PC-3 (cell line): Measurements from ENCODE around the gene RPS8. TPM values are rescaled to one million over a fixed set of nuclear protein-coding genes. Genes with fewer than 3 reads are reported as not detected.

Experiments used
- ATAC-seq: fragments of 200-7000 bp; cut with Tn5 transposase; 2 replicates; pipeline ENCODE4 v1.9.1; 2020; ENCODE audit warnings: mild to moderate bottlenecking, moderate library complexity
- BruUV-seq: library from RNA; stranded (reverse); fragments of 400-500 nt; replicated peaks from 2 replicates; lab custom pipeline; 2021; lab: Mats Ljungman, UMichigan
- CTCF ChIA-PET: fragments of 300-600 bp; sonication (Branson Sonifier 250); formaldehyde crosslinking; loops from one replicate; lab custom pipeline; 2022; ENCODE audit warnings: antibody characterized with exemption; lab: Charles Lee
- POLR2A ChIA-PET: fragments of 300-600 bp; sonication (Branson Sonifier 250); formaldehyde crosslinking; loops from one replicate; lab custom pipeline; 2022; ENCODE audit warnings: antibody characterized with exemption; ENCODE audit not compliant: unreplicated experiment; lab: Charles Lee
- DNase-seq: peaks from one replicate; pipeline ENCODE4 v3.0.0-alpha.2; 2015
- H2AFZ ChIP-seq: fragments of 300-600 bp; sonication (generic); 2 replicates; pipeline ENCODE4 v1.6.0; 2016; ENCODE audit warnings: antibody characterized with exemption, low read length
- H3F3A ChIP-seq: fragments of 300-600 bp; sonication (generic); one replicate; pipeline ENCODE4 v1.6.0; 2017; ENCODE audit warnings: antibody characterized with exemption, low read length, control low read depth, mild to moderate bottlenecking; ENCODE audit not compliant: unreplicated experiment
- H3K27ac ChIP-seq: fragments of 300-600 bp; sonication (generic); 2 replicates; pipeline ENCODE4 v1.5.1; 2016; ENCODE audit warnings: mild to moderate bottlenecking, low read length
- H3K27me3 ChIP-seq: fragments of 300-600 bp; sonication (generic); 2 replicates; pipeline ENCODE4 v1.6.1; 2016; ENCODE audit warnings: low read length, mixed read lengths
- H3K36me3 ChIP-seq: fragments of 300-600 bp; sonication (generic); 2 replicates; pipeline ENCODE4 v1.6.1; 2016; ENCODE audit warnings: low read depth, mixed run types, low read length, mixed read lengths
- H3K4me1 ChIP-seq: fragments of 300-600 bp; sonication (generic); 2 replicates; pipeline ENCODE4 v1.5.1; 2016; ENCODE audit warnings: low read length; ENCODE audit not compliant: insufficient read depth
- H3K4me2 ChIP-seq: fragments of 300-600 bp; sonication (generic); 2 replicates; pipeline ENCODE4 v1.6.0; 2016; ENCODE audit warnings: low read length
- H3K4me3 ChIP-seq: fragments of 300-600 bp; sonication (generic); 2 replicates; pipeline ENCODE4 v1.5.1; 2016; ENCODE audit warnings: mild to moderate bottlenecking, low read length, mixed read lengths
- H3K79me2 ChIP-seq: fragments of 300-600 bp; sonication (generic); 2 replicates; pipeline ENCODE4 v1.6.1; 2017; ENCODE audit warnings: low read length, mixed read lengths
- H3K9ac ChIP-seq: fragments of 300-600 bp; sonication (generic); 2 replicates; pipeline ENCODE4 v1.6.0; 2016; ENCODE audit warnings: mild to moderate bottlenecking, low read length
- H3K9me2 ChIP-seq: fragments of 300-600 bp; sonication (generic); replicated peaks from 2 replicates; pipeline ENCODE4 v1.6.1; 2016; ENCODE audit warnings: mixed run types, low read length, mixed read lengths
- H3K9me3 ChIP-seq: fragments of 300-600 bp; sonication (generic); 2 replicates; pipeline ENCODE4 v1.6.1; 2016; ENCODE audit warnings: low read length, mixed read lengths
- H4K20me1 ChIP-seq: fragments of 300-600 bp; sonication (generic); 2 replicates; pipeline ENCODE4 v1.6.1; 2016; ENCODE audit warnings: low read length, mixed read lengths
- CTCF ChIP-seq: fragments of 300-600 bp; sonication (generic); conservative IDR thresholded peaks from 2 replicates; pipeline ENCODE4 v1.5.1; 2017; ENCODE audit warnings: antibody characterized with exemption, low read depth, mild to moderate bottlenecking, low read length
- EZH2 ChIP-seq: fragments of 300-600 bp; sonication (generic); IDR thresholded peaks from one replicate; pipeline ENCODE4 v1.6.1; 2017; ENCODE audit warnings: antibody characterized with exemption, mild to moderate bottlenecking, low read length; ENCODE audit not compliant: unreplicated experiment
- EZH2phosphoT487 ChIP-seq: fragments of 300-600 bp; sonication (generic); IDR thresholded peaks from 2 replicates; pipeline ENCODE4 v1.6.1; 2018; ENCODE audit warnings: mild to moderate bottlenecking, antibody characterized with exemption, low read length, borderline replicate concordance
- intact Hi-C: fragments of 100-400 bp; cut with micrococcal nuclease; formaldehyde crosslinking; loops from 2 replicates; pipeline ENCODE4 v1.9.0; 2023
- total RNA-seq: library from RNA; depleted of rRNA; stranded (reverse); fragments of >200 nt; gene quantifications from 2 replicates; pipeline ENCODE4 v1.2.3, GENCODE V29; 2014

Gene RPS8
- total RNA-seq, 1 experiment from 2014 or later, result 1,663 TPM

GRCh38 chr1:44743211-44743610 is 32.1 kb upstream of the RPS8 start:
- H3K4me3 ChIP-seq, result no peak overlapping the region
- DNase-seq, result peak; percentile 18
- no TSS peak for BruUV-seq
- H3K36me3 ChIP-seq, result peaks cover 27% of the 10 kb centered on the region
- no peak for TF ChIP-seq EZH2
- no peak for TF ChIP-seq EZH2phosphoT487
- no peak for TF ChIP-seq CTCF
- H3K4me1 ChIP-seq, result peaks cover 20% of the 10 kb centered on the region
- no peak overlapping the region for H3K9ac ChIP-seq
- ChIA-PET CTCF (interaction anchor here (0.6 kb wide), 1 partner anchor 40 kb away, joined by 8 read pairs; no protein-coding TSS in a partner anchor), POLR2A (no interaction called here)
- H4K20me1 ChIP-seq, result no peaks in the 10 kb centered on the region; the same call in 1 of the 2 replicates
- H3F3A ChIP-seq, result no peaks in the 10 kb centered on the region
- intact Hi-C loops, result no loop called here
- no peaks in the 10 kb centered on the region for H3K9me3 ChIP-seq
- no peak overlapping the region for H3K27ac ChIP-seq
- peak overlapping the region; percentile 35; the same call in 1 of the 2 replicates for H3K4me2 ChIP-seq
- peaks cover 64% of the 10 kb centered on the region for H3K79me2 ChIP-seq
- no peak overlapping the region for H2AFZ ChIP-seq
- no peak for ATAC-seq
- H3K9me2 ChIP-seq, result no peaks in the 10 kb centered on the region
- H3K27me3 ChIP-seq, result no peaks in the 10 kb centered on the region

- H3K4me2 ChIP-seq, result no peak overlapping the region
- no peak overlapping the region for H2AFZ ChIP-seq
- no peak overlapping the region for H3K9ac ChIP-seq
- H4K20me1 ChIP-seq, result no peaks in the 10 kb centered on the region; the same call in 1 of the 2 replicates
- DNase-seq (no peak), ATAC-seq (no peak)
- BruUV-seq, result no TSS peak
- H3K79me2 ChIP-seq, result peaks cover 34% of the 10 kb centered on the region
- no peak overlapping the region for H3K4me3 ChIP-seq
- CTCF ChIA-PET, result no interaction called here
- H3F3A ChIP-seq, result no peaks in the 10 kb centered on the region
- H3K27ac ChIP-seq, result no peak overlapping the region
- POLR2A ChIA-PET, result no interaction called here
- peaks cover 1% of the 10 kb centered on the region for H3K4me1 ChIP-seq
- no peaks in the 10 kb centered on the region for H3K27me3 ChIP-seq
- intact Hi-C loops, result no loop called here
- H3K9me3 ChIP-seq, result no peaks in the 10 kb centered on the region
- H3K9me2 ChIP-seq, result no peaks in the 10 kb centered on the region
- peaks cover 41% of the 10 kb centered on the region for H3K36me3 ChIP-seq
- no peak for TF ChIP-seq EZH2phosphoT487
- TF ChIP-seq EZH2, result no peak
- TF ChIP-seq CTCF, result peak; percentile 20; the same call in 1 of the 2 replicates
These were observed 27.5 kb upstream of the RPS8 start for GRCh38 chr1:44747878-44748277.

- no peaks in the 10 kb centered on the region for H3K9me2 ChIP-seq
These were observed 17.9 kb upstream of the RPS8 start for GRCh38 chr1:44757420-44757819.

More at GRCh38 chr1:44757420-44757819, 17.9 kb upstream of the RPS8 start:
- no TSS peak for BruUV-seq
- intact Hi-C loops, result no loop called here
- Histone ChIP-seq H3K4me1 (no peaks in the 10 kb centered on the region), H3K36me3 (peaks cover 83% of the 10 kb centered on the region), H3K9me3 (no peaks in the 10 kb centered on the region), H3K27me3 (no peaks in the 10 kb centered on the region), H3F3A (no peaks in the 10 kb centered on the region), H3K4me3 (no peak overlapping the region), H3K79me2 (no peaks in the 10 kb centered on the region), H4K20me1 (no peaks in the 10 kb centered on the region), H3K27ac (no peak overlapping the region), H3K4me2 (no peak overlapping the region), H3K9ac (no peak overlapping the region), H2AFZ (no peak overlapping the region)
- ATAC-seq (no peak), DNase-seq (no peak)
- ChIA-PET POLR2A (no interaction called here), CTCF (no interaction called here)
- TF ChIP-seq EZH2phosphoT487 (no peak), EZH2 (no peak), CTCF (no peak)
